GM12878 (cell line): Measurements from ENCODE around the gene SBF1. TPM values are rescaled to one million over a fixed set of nuclear protein-coding genes. Genes with fewer than 3 reads are reported as not detected.

ENCODE experiments used
- ATAC-seq: fragments of 200-7000 bp; cut with Tn5 transposase; 3 replicates; pipeline ENCODE4 v1.9.1; 2020; ENCODE audit warnings: mild to moderate bottlenecking, moderate library complexity
- BruUV-seq: library from RNA; stranded (reverse); fragments of 400-500 nt; replicated peaks from 2 replicates; lab custom pipeline; 2021; lab: Mats Ljungman, UMichigan
- CTCF ChIA-PET: fragments of 300-600 bp; sonication (Branson Sonifier 250); formaldehyde crosslinking; extraction: SDS; loops from one replicate; lab custom pipeline; 2021; ENCODE audit warnings: inconsistent platforms; lab: Yijun Ruan, JAX
- POLR2A ChIA-PET: fragments of 350-600 bp; formaldehyde crosslinking; extraction: SDS; loops from one replicate; lab custom pipeline; 2021; ENCODE audit warnings: inconsistent platforms; lab: Charles Lee
- RAD21 ChIA-PET: fragments of 300-600 bp; sonication (Branson Sonifier 250); formaldehyde crosslinking; loops from one replicate; lab custom pipeline; 2023; ENCODE audit warnings: antibody characterized with exemption; ENCODE audit not compliant: unreplicated experiment; lab: Charles Lee
- SMC1A ChIA-PET: fragments of 300-600 bp; sonication (Branson Sonifier 250); formaldehyde crosslinking; loops from one replicate; lab custom pipeline; 2023; ENCODE audit not compliant: unreplicated experiment, uncharacterized antibody; lab: Charles Lee
- DNase-seq: peaks from one replicate; pipeline ENCODE4 v3.0.0-alpha.2; 2011; ENCODE audit warnings: low read depth, low spot score
- FAIRE-seq: peaks from 3 replicates; lab custom pipeline; 2011; peaks lifted over from hg19 to GRCh38; lab: Jason Lieb, UNC
- H2AFZ ChIP-seq: 2 replicates; pipeline ENCODE4 v1.6.0; 2011; ENCODE audit warnings: low read depth, low read length, control low read depth; ENCODE audit not compliant: control insufficient read depth
- H3K27ac ChIP-seq: 2 replicates; pipeline ENCODE4 v1.5.1; 2011; ENCODE audit warnings: control low read depth; ENCODE audit not compliant: control insufficient read depth, insufficient read depth
- H3K27me3 ChIP-seq, 2 experiments: replicated peaks in 1 of 2; 2 replicates each; pipeline versions ENCODE4 v1.6.0 to v1.6.1; 2011; ENCODE audit warnings: low read length in 1 of 2; ENCODE audit not compliant: control insufficient read depth in 2 of 2, insufficient read depth in 2 of 2
- H3K36me3 ChIP-seq, 2 experiments: 2 replicates each; pipeline ENCODE4 v1.5.1; 2011; ENCODE audit warnings: low read length in 1 of 2; ENCODE audit not compliant: control insufficient read depth in 2 of 2, insufficient read depth in 2 of 2
- H3K4me1 ChIP-seq: 2 replicates; pipeline ENCODE4 v1.6.1; 2011; ENCODE audit warnings: mild to moderate bottlenecking, low read length, moderate library complexity, mixed read lengths; ENCODE audit not compliant: control insufficient read depth, insufficient read depth
- H3K4me2 ChIP-seq: 2 replicates; pipeline ENCODE4 v1.6.0; 2011; ENCODE audit warnings: control low read depth; ENCODE audit not compliant: control insufficient read depth, insufficient read depth
- H3K4me3 ChIP-seq: fragments of 200-600 bp; sonication (generic); 2 replicates; pipeline ENCODE4 v1.5.1; 2016
- H3K79me2 ChIP-seq: 2 replicates; pipeline ENCODE4 v1.6.0; 2011; ENCODE audit warnings: low read length; ENCODE audit not compliant: control insufficient read depth, insufficient read depth
- H3K9ac ChIP-seq: 2 replicates; pipeline ENCODE4 v1.8.0; 2011; ENCODE audit warnings: low read length, control low read depth, mixed read lengths; ENCODE audit not compliant: control insufficient read depth, insufficient read depth
- H3K9me3 ChIP-seq: replicated peaks from 3 replicates; pipeline ENCODE4 v1.5.1; 2011; ENCODE audit warnings: mild to moderate bottlenecking, low read length; ENCODE audit not compliant: control insufficient read depth, insufficient read depth
- H4K20me1 ChIP-seq: 2 replicates; pipeline ENCODE4 v1.6.0; 2011; ENCODE audit not compliant: control insufficient read depth, insufficient read depth
- BRCA1 ChIP-seq: IDR thresholded peaks from 2 replicates; pipeline ENCODE4 v1.6.1; 2011; ENCODE audit warnings: low read depth, low read length, improper control_type of control experiment
- CEBPZ ChIP-seq: fragments of 150-350 bp; IDR thresholded peaks from 2 replicates; pipeline ENCODE4 v1.6.1; 2016; ENCODE audit warnings: low read depth, low read length
- CHD4 ChIP-seq: fragments of 200-600 bp; sonication (generic); IDR thresholded peaks from 2 replicates; pipeline ENCODE4 v1.6.1; 2016; ENCODE audit warnings: mild to moderate bottlenecking
- CTCF ChIP-seq, 3 experiments: IDR thresholded peaks in 2 of 3; conservative IDR thresholded peaks in 1 of 3; 2 replicates each; pipeline ENCODE4 v1.5.1; 2011; ENCODE audit warnings: low read depth in 3 of 3, low read length in 3 of 3, mild to moderate bottlenecking in 3 of 3, control low read depth in 2 of 3, moderate library complexity in 2 of 3, inconsistent platforms in 1 of 3, mixed read lengths in 1 of 3; ENCODE audit not compliant: control insufficient read depth in 2 of 3, insufficient read depth in 1 of 3; ENCODE audit errors: extremely low read depth in 1 of 3
- IKZF2 ChIP-seq, 2 experiments: fragments of 450-650 bp; IDR thresholded peaks; 2 replicates each; pipeline ENCODE4 v1.6.1; 2017; ENCODE audit warnings: mild to moderate bottlenecking in 2 of 2, moderate library complexity in 2 of 2
- PAX5 ChIP-seq: IDR thresholded peaks from 2 replicates; pipeline ENCODE4 v1.6.1; 2011; ENCODE audit warnings: low read depth, low read length, borderline replicate concordance
- PML ChIP-seq: IDR thresholded peaks from 2 replicates; pipeline ENCODE4 v1.6.1; 2012; ENCODE audit warnings: low read length, inconsistent platforms
- RUNX3 ChIP-seq: IDR thresholded peaks from 2 replicates; pipeline ENCODE4 v1.6.1; 2012; ENCODE audit warnings: low read length, inconsistent platforms
- SRF ChIP-seq, 2 experiments: IDR thresholded peaks; 2 replicates each; pipeline ENCODE4 v1.6.1; 2011; ENCODE audit warnings: low read depth in 2 of 2, low read length in 2 of 2, mild to moderate bottlenecking in 1 of 2, moderate library complexity in 1 of 2
- ZBTB40 ChIP-seq: fragments of 450-650 bp; IDR thresholded peaks from 2 replicates; pipeline ENCODE4 v1.6.1; 2016; ENCODE audit warnings: mild to moderate bottlenecking, moderate library complexity, borderline replicate concordance
- ZNF217 ChIP-seq: fragments of 450-650 bp; IDR thresholded peaks from 2 replicates; pipeline ENCODE4 v1.6.1; 2017; ENCODE audit warnings: antibody characterized with exemption, mild to moderate bottlenecking
- WGBS: methylation state at CpG from one replicate; pipeline ENCODE4 v1.1.6; 2016; ENCODE audit warnings: low lambda C conversion rate; ENCODE audit not compliant: insufficient replicate concordance, insufficient coverage; ENCODE audit errors: missing lambda C conversion rate; 5-methylcytosine and 5-hydroxymethylcytosine counted together
- in situ Hi-C: fragments of 300-500 bp; cut with MboI; formaldehyde crosslinking; loops from 9 replicates; pipeline ENCODE4 v1.14.3; 2018; ENCODE audit warnings: mixed read lengths
- intact Hi-C: fragments of 100-400 bp; cut with micrococcal nuclease; formaldehyde crosslinking; loops from one replicate; pipeline ENCODE4 v1.14.2; 2022; ENCODE audit not compliant: unreplicated experiment
- polyA plus RNA-seq, 11 experiments: library from polyadenylated mRNA; depleted of rRNA in 4 of 11; unstranded in 6 of 11; stranded (reverse) in 5 of 11; fragments of >200 nt; fragmentation: Nextera tagmentation in 4 of 11; fragmentation: Illumina TruSeq in 1 of 11; extraction: Ambion mirVana in 4 of 11; extraction: Trizol in 1 of 11; gene quantifications; 1 replicate in 1 of 11; 2 replicates in 10 of 11; pipeline versions ENCODE4 v1.2.1 to v1.2.3, GENCODE V29; 2011 to 2016; ENCODE audit warnings: inconsistent platforms in 2 of 11, missing spikeins in 2 of 11, low read depth in 1 of 11
- total RNA-seq, 4 experiments: library from RNA; depleted of rRNA in 3 of 4; stranded (reverse); fragments of >200 nt in 3 of 4; fragmentation: Illumina TruSeq in 1 of 4; extraction: Trizol in 1 of 4; gene quantifications; 2 replicates each; pipeline versions ENCODE4 v1.2.1 to v1.2.3, GENCODE V29; 2013 to 2021

The SBF1 gene
- total and polyA plus RNA-seq, 10 of the 15 experiments (the other 5 are each of a cell fraction or from before 2014, with no cell fraction given) = 0.23 to 95.0 (median 17.8) TPM

- TF ChIP-seq ZBTB40 (no peak), RUNX3 (no peak), PAX5 (no peak), ZNF217 (no peak)
Observed at GRCh38 chr22:50418624-50419023, 56.2 kb downstream of the SBF1 start (continued).

- H3K27ac ChIP-seq = no peak overlapping the region
- no peaks in the 10 kb centered on the region for H3K9me3 ChIP-seq
- no peak for ATAC-seq
- 92% methylated on average over 13 of the region's 13 CpGs for WGBS
- no peak overlapping the region for H2AFZ ChIP-seq
- H3K79me2 ChIP-seq = no peaks in the 10 kb centered on the region
- H3K27me3 ChIP-seq = no peaks in the 10 kb centered on the region
- H3K4me3 ChIP-seq = no peak overlapping the region
- no TSS peak for BruUV-seq
- in situ Hi-C loops (no loop called here), intact Hi-C loops (no loop called here)
- SMC1A ChIA-PET = interaction anchor here (0.6 kb wide), 1 partner anchor 274 kb away, joined by 3 read pairs; no protein-coding TSS in a partner anchor
- H3K4me1 ChIP-seq = no peaks in the 10 kb centered on the region
- FAIRE-seq = no peak
- POLR2A ChIA-PET = no interaction called here
- CTCF ChIA-PET = no interaction called here
- H3K9ac ChIP-seq = no peak overlapping the region
- H3K4me2 ChIP-seq = no peak overlapping the region
- H3K36me3 ChIP-seq = peaks cover 29 to 42% of the 10 kb centered on the region in 2 experiments
- no peak for DNase-seq
- RAD21 ChIA-PET = no interaction called here
- no peaks in the 10 kb centered on the region for H4K20me1 ChIP-seq
- TF ChIP-seq CHD4 = no peak
- no peak for TF ChIP-seq BRCA1
- TF ChIP-seq IKZF2 (IDR thresholded peaks at IDR 0.05) = no peak
- no peak for TF ChIP-seq CTCF (IDR thresholded peaks at IDR 0.05 in 2 of 3, conservative IDR thresholded peaks at IDR 0.05 in 1 of 3; ENCODE audit: control insufficient read depth in 2 of 3, extremely low read depth in 1 of 3, insufficient read depth in 1 of 3, low read depth in 3 of 3, low read length in 3 of 3)
- no peak for TF ChIP-seq SRF (IDR thresholded peaks at IDR 0.05; ENCODE audit: low read depth in 2 of 2, low read length in 2 of 2)
- no peak for TF ChIP-seq CEBPZ
- no peak for TF ChIP-seq PML
Observed at GRCh38 chr22:50417411-50418210, 57.2 kb downstream of the SBF1 start.
